A673 (cell line): ENCODE data around the gene CAMSAP1. TPM values are rescaled to one million over a fixed set of nuclear protein-coding genes. Genes with fewer than 3 reads are reported as not detected.

Experiments used
- BruUV-seq: library from RNA; stranded (reverse); fragments of 400-500 nt; replicated peaks from 2 replicates; lab custom pipeline; 2021; lab: Mats Ljungman, UMichigan
- CTCF ChIA-PET: fragments of 300-600 bp; sonication (Branson Sonifier 250); formaldehyde crosslinking; loops from one replicate; lab custom pipeline; 2022; ENCODE audit warnings: antibody characterized with exemption; lab: Charles Lee
- POLR2A ChIA-PET: fragments of 300-600 bp; sonication (Branson Sonifier 250); formaldehyde crosslinking; loops from one replicate; lab custom pipeline; 2022; ENCODE audit warnings: antibody characterized with exemption; ENCODE audit not compliant: low non-redundant PET; lab: Charles Lee
- DNase-seq: peaks from one replicate; pipeline ENCODE4 v3.0.0-alpha.2; 2015; ENCODE audit warnings: low spot score
- H3K27ac ChIP-seq: fragments of 200-600 bp; sonication (generic); 2 replicates; pipeline ENCODE4 v1.5.1; 2016; ENCODE audit warnings: mixed run types, low read depth, mild to moderate bottlenecking, mixed read lengths, antibody characterized with exemption, low read length; ENCODE audit not compliant: poor library complexity, severe bottlenecking
- H3K27me3 ChIP-seq: fragments of 200-600 bp; sonication (generic); replicated peaks from 2 replicates; pipeline ENCODE4 v1.6.1; 2017; ENCODE audit warnings: mixed run types, low read depth, mild to moderate bottlenecking, mixed read lengths, antibody characterized with exemption, low read length; ENCODE audit not compliant: insufficient read depth, poor library complexity
- H3K36me3 ChIP-seq: fragments of 200-600 bp; sonication (generic); 2 replicates; pipeline ENCODE4 v1.6.1; 2016; ENCODE audit warnings: mixed run types, mild to moderate bottlenecking, mixed read lengths, antibody characterized with exemption, low read length; ENCODE audit not compliant: insufficient read depth, poor library complexity, severe bottlenecking
- H3K4me1 ChIP-seq: fragments of 200-600 bp; sonication (generic); 2 replicates; pipeline ENCODE4 v1.6.1; 2017; ENCODE audit warnings: mixed run types, mild to moderate bottlenecking, mixed read lengths, antibody characterized with exemption, low read length; ENCODE audit not compliant: insufficient read depth, poor library complexity, severe bottlenecking
- H3K4me3 ChIP-seq: fragments of 200-600 bp; sonication (generic); 2 replicates; pipeline ENCODE4 v1.5.1; 2016; ENCODE audit warnings: low read depth, mixed run types, mild to moderate bottlenecking, mixed read lengths, low read length; ENCODE audit not compliant: poor library complexity, severe bottlenecking
- H3K9me3 ChIP-seq: fragments of 200-600 bp; sonication (generic); 2 replicates; pipeline ENCODE4 v1.6.1; 2016; ENCODE audit warnings: mixed run types, low read depth, mild to moderate bottlenecking, mixed read lengths, antibody characterized with exemption, low read length; ENCODE audit not compliant: poor library complexity, severe bottlenecking
- EZH2 ChIP-seq: fragments of 200-600 bp; sonication (generic); IDR thresholded peaks from 2 replicates; pipeline ENCODE4 v1.6.1; 2017; ENCODE audit warnings: borderline replicate concordance, low read depth, mild to moderate bottlenecking, mixed read lengths, antibody characterized with exemption, low read length; ENCODE audit not compliant: poor library complexity, severe bottlenecking
- intact Hi-C: fragments of 100-400 bp; cut with micrococcal nuclease; formaldehyde crosslinking; loops from one replicate; pipeline ENCODE4 v1.10.0; 2022; ENCODE audit not compliant: unreplicated experiment
- total RNA-seq: library from RNA; stranded (reverse); gene quantifications from 2 replicates; pipeline ENCODE4 v1.2.3, GENCODE V29; 2021
- TF ChIP-seq, protein P1 (sequence below): fragments of 300-800, 200-600 bp; sonication (generic); conservative IDR thresholded peaks from 2 replicates; pipeline ENCODE4 v1.5.1; 2017; ENCODE audit warnings: low read depth, mild to moderate bottlenecking, antibody characterized with exemption, low read length, moderate library complexity, mixed read lengths

The CAMSAP1 gene
- total RNA-seq, 1 experiment from 2014 or later = 52.3 TPM

DNA sequence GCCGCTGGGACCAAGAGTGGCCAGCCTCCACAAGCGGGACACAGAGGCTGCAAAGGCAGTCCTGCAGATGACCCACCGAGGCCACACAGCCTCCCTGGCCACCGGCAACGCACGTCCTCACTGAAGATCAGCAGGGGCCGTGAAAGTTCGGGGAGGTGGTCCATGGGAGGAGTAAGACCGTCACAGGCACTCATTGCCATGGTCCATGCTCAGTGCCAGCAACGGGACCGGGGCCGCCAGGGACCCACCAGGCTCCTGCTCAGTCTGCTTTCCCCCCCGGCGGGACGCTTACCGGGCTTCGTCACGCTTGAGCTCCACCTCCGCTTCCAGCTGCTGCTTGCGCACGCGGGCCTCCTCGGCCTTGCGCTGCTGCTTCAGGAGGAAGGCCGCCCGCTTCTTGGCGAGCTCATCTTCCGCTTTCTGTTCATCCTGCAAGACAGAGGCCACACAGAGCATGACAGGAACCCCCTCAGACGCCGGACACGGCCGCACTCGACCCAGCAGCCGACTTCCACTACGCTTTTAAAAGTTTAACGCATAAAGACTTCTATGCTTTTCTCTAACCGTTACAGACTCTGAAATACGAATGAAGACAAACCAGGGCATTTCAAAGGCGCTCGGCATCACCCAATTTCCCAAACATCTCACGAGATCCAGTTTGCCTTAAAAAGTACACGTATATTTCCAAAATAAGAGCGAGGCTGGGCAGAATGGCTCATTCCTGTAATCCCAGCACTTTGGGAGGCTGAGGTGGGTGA is 88.4 kb downstream of the CAMSAP1 start:
- Histone ChIP-seq H3K4me1 (peaks cover 4% of the 10 kb centered on the region), H3K36me3 (peaks cover 82% of the 10 kb centered on the region), H3K27ac (no peak overlapping the region), H3K4me3 (no peak overlapping the region), H3K27me3 (no peaks in the 10 kb centered on the region), H3K9me3 (no peaks in the 10 kb centered on the region)
- intact Hi-C loops = no loop called here
- no peak for TF ChIP-seq EZH2
- TF ChIP-seq, protein P1, sequence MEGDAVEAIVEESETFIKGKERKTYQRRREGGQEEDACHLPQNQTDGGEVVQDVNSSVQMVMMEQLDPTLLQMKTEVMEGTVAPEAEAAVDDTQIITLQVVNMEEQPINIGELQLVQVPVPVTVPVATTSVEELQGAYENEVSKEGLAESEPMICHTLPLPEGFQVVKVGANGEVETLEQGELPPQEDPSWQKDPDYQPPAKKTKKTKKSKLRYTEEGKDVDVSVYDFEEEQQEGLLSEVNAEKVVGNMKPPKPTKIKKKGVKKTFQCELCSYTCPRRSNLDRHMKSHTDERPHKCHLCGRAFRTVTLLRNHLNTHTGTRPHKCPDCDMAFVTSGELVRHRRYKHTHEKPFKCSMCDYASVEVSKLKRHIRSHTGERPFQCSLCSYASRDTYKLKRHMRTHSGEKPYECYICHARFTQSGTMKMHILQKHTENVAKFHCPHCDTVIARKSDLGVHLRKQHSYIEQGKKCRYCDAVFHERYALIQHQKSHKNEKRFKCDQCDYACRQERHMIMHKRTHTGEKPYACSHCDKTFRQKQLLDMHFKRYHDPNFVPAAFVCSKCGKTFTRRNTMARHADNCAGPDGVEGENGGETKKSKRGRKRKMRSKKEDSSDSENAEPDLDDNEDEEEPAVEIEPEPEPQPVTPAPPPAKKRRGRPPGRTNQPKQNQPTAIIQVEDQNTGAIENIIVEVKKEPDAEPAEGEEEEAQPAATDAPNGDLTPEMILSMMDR = no peak
- POLR2A ChIA-PET = no interaction called here
- CTCF ChIA-PET = interaction anchor here (0.7 kb wide), 1 partner anchor 900 kb away, joined by 6 read pairs; no protein-coding TSS in a partner anchor
- no peak for DNase-seq
- BruUV-seq = no TSS peak

DNA sequence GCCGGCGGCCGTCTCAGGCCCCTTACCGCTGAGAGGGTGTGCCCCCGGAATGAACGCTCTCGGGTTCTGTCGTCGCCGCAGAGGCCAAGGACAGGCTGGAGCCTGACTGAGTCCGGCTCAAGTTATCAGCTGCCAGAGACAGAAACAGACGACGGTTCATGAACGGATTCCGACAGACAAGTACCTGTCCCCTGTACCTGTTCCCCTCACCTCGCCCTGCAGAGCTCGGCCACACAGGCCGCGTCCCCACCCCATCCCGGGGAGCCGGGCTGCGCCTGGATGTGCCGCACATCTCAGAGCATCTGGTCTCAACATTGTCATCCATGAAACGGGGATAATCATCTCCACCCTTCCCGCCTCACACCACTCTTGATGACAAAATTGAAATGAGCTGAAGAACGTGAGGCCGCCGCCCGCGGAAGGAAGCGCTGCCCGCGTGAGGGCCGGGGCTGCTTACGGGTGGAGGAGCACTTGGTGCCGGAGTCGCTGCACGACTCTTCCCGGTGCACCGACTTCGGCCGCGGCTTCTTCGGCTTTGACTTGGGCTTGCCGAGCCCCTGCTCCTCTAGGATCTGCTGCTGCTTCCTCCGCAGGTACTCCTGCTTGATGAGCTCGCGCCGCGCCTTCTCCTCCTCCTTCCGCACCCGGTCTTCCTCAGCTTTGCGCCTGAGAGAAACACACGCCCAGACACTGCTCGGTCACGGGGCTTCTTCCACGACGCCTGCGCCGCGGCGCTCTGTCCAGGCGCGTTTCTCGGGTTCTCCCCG is 89.2 kb downstream of the CAMSAP1 start:
- no peak for TF ChIP-seq EZH2
- TF ChIP-seq, protein P1 = no peak
- peaks cover 4% of the 10 kb centered on the region for H3K4me1 ChIP-seq
- no peaks in the 10 kb centered on the region for H3K27me3 ChIP-seq
- POLR2A ChIA-PET = no interaction called here
- H3K36me3 ChIP-seq = peaks cover 78% of the 10 kb centered on the region
- no peak overlapping the region for H3K4me3 ChIP-seq
- CTCF ChIA-PET = no interaction called here
- no peaks in the 10 kb centered on the region for H3K9me3 ChIP-seq
- DNase-seq = no peak
- BruUV-seq = no TSS peak
- intact Hi-C loops = no loop called here
- no peak overlapping the region for H3K27ac ChIP-seq

DNA sequence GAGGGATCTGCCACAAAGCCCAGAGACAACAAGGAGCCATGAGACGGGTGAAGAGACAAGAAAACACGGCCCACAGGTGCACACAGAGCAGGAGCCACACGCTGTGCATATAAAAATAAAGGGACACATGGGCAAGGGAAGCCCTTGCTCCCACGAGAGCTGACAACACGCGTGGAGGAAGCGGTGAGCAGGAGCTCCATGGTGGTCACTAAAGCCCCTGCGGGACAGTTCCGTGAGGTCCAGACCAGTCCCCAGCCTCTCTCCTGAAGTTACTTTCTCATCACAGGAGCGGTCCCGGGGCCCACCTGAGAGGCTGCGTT is 90.7 kb downstream of the CAMSAP1 start:
- no peak for DNase-seq
- Histone ChIP-seq H3K27me3 (no peaks in the 10 kb centered on the region), H3K9me3 (no peaks in the 10 kb centered on the region), H3K36me3 (peaks cover 74% of the 10 kb centered on the region), H3K4me3 (no peak overlapping the region), H3K4me1 (peaks cover 4% of the 10 kb centered on the region), H3K27ac (peak overlapping the region; percentile 7)
- intact Hi-C loops = no loop called here
- CTCF ChIA-PET = no interaction called here
- BruUV-seq = no TSS peak
- TF ChIP-seq, protein P1 = no peak
- TF ChIP-seq EZH2 = no peak
- POLR2A ChIA-PET = no interaction called here
